ENCODE results near the gene XIST. TPM values are rescaled to one million over a fixed set of nuclear protein-coding genes. Genes with fewer than 3 reads are reported as not detected.

The XIST gene
- total and polyA plus RNA-seq, 3 donors from 2014 or later: 4.6 to 14.8 (median 10.7) TPM

GRCh38 chrX:73828080-73828720 lies 24.3 kb downstream of the XIST start:
- intact Hi-C loops (cut with DNase I; ENCODE audit: low total_unique reads): no loop called here
- Histone ChIP-seq H3K36me3 (ENCODE audit: low read depth, missing control alignments) (no peaks in the 10 kb centered on the region), H3K27ac (no peak overlapping the region), H3K27me3 (no peaks in the 10 kb centered on the region), H3K9me3 (no peaks in the 10 kb centered on the region), H3K4me1 (no peaks in the 10 kb centered on the region), H3K4me3 (no peak overlapping the region)
- DNase-seq: no peak
- TF ChIP-seq CTCF (IDR thresholded peaks at IDR 0.05) (no peak), POLR2A (IDR thresholded peaks at IDR 0.05) (no peak)
- 73 to 83% methylated on average over 2 of the region's 2 CpGs for WGBS, 2 donors

GRCh38 chrX:73827406-73827805 lies 25.1 kb downstream of the XIST start:
- H3K36me3 ChIP-seq (ENCODE audit: low read depth, missing control alignments): no peaks in the 10 kb centered on the region
- no peaks in the 10 kb centered on the region for H3K27me3 ChIP-seq
- H3K4me1 ChIP-seq: no peaks in the 10 kb centered on the region
- no peak overlapping the region for H3K27ac ChIP-seq
- 81 to 85% methylated on average over 4 of the region's 4 CpGs for WGBS, 2 donors
- no peak for DNase-seq
- intact Hi-C loops (cut with DNase I; ENCODE audit: low total_unique reads): no loop called here
- H3K9me3 ChIP-seq: no peaks in the 10 kb centered on the region
- TF ChIP-seq POLR2A (IDR thresholded peaks at IDR 0.05): no peak
- TF ChIP-seq CTCF (IDR thresholded peaks at IDR 0.05): no peak
- H3K4me3 ChIP-seq: no peak overlapping the region

GRCh38 chrX:73826996-73827395 lies 25.5 kb downstream of the XIST start:
- Histone ChIP-seq H3K4me1 (no peaks in the 10 kb centered on the region), H3K36me3 (ENCODE audit: low read depth, missing control alignments) (no peaks in the 10 kb centered on the region), H3K4me3 (no peak overlapping the region), H3K27ac (no peak overlapping the region), H3K27me3 (no peaks in the 10 kb centered on the region), H3K9me3 (no peaks in the 10 kb centered on the region)
- intact Hi-C loops (cut with DNase I; ENCODE audit: low total_unique reads): no loop called here
- TF ChIP-seq CTCF (IDR thresholded peaks at IDR 0.05) (no peak), POLR2A (IDR thresholded peaks at IDR 0.05) (no peak)
- no peak for DNase-seq
- 77 to 85% methylated on average over 5 of the region's 5 CpGs for WGBS, 2 donors

GRCh38 chrX:73825569-73825968 lies 26.9 kb downstream of the XIST start:
- Histone ChIP-seq H3K9me3 (no peaks in the 10 kb centered on the region), H3K27me3 (no peaks in the 10 kb centered on the region), H3K27ac (no peak overlapping the region), H3K36me3 (ENCODE audit: low read depth, missing control alignments) (no peaks in the 10 kb centered on the region), H3K4me3 (no peak overlapping the region), H3K4me1 (no peaks in the 10 kb centered on the region)
- 18 to 40% methylated on average over 1 of the region's 1 CpG for WGBS, 2 donors
- TF ChIP-seq POLR2A (IDR thresholded peaks at IDR 0.05): no peak
- TF ChIP-seq CTCF (IDR thresholded peaks at IDR 0.05): no peak
- intact Hi-C loops (cut with DNase I; ENCODE audit: low total_unique reads): no loop called here
- no peak for DNase-seq

GRCh38 chrX:73823473-73824004 lies 29.0 kb downstream of the XIST start:
- H3K36me3 ChIP-seq (ENCODE audit: low read depth, missing control alignments): no peaks in the 10 kb centered on the region
- no peak for DNase-seq
- no peaks in the 10 kb centered on the region for H3K4me1 ChIP-seq
- TF ChIP-seq POLR2A (IDR thresholded peaks at IDR 0.05) (no peak), CTCF (IDR thresholded peaks at IDR 0.05) (no peak)
- no peaks in the 10 kb centered on the region for H3K27me3 ChIP-seq
- WGBS, 2 donors: 88 to 93% methylated on average over 2 of the region's 2 CpGs
- intact Hi-C loops (cut with DNase I; ENCODE audit: low total_unique reads): no loop called here
- H3K27ac ChIP-seq: no peak overlapping the region
- H3K9me3 ChIP-seq: no peaks in the 10 kb centered on the region
- H3K4me3 ChIP-seq: no peak overlapping the region

Data from testis (tissue), 3 donors.